Stimulated activated CD8-positive, alpha-beta memory T cell treated with anti-CD3 and anti-CD28 coated beads, Interleukin-15, amount 100 ng/mL, for 4 hours (primary cell): ENCODE measurements around the gene PPIF.

Experiments used
- DNase-seq, 2 donors: peaks; one replicate each; pipeline ENCODE4 v3.0.0-alpha.2; 2020; ENCODE audit warnings: low read depth in 2 of 2

The PPIF gene

GRCh38 chr10:79402951-79403350 lies 55.7 kb downstream of the PPIF start:
- no peak for DNase-seq

GRCh38 chr10:79403441-79404230 lies 56.4 kb downstream of the PPIF start:
- no peak for DNase-seq

- no peak for DNase-seq
These were observed 57.0 kb downstream of the PPIF start for GRCh38 chr10:79404231-79404609.

GRCh38 chr10:79404690-79405131 lies 57.4 kb downstream of the PPIF start:
- DNase-seq: no peak
